HCEC 1CT (cell line): Measurements from ENCODE around the gene CEND1.

ENCODE experiments used
- DNase-seq: peaks from one replicate; pipeline ENCODE4 v3.0.0-alpha.2; 2017

Gene CEND1

GRCh38 chr11:789943-790342 lies at the start of gene CEND1:
Gene CEND1, minus strand, starts transcription at chr11:790090. Its CDS starts 1,514 bp downstream, at chr11:788576.
- DNase-seq: no peak

- DNase-seq: no peak
These were observed 49.4 kb upstream of the CEND1 start for GRCh38 chr11:839280-839623.

- DNase-seq: no peak
These were observed 48.8 kb upstream of the CEND1 start for GRCh38 chr11:838441-839279.

GRCh38 chr11:837990-838307 lies 48.1 kb upstream of the CEND1 start:
- no peak for DNase-seq

GRCh38 chr11:837189-837989 lies 47.5 kb upstream of the CEND1 start:
- no peak for DNase-seq

GRCh38 chr11:836700-837099 lies 46.8 kb upstream of the CEND1 start:
- DNase-seq: no peak

- DNase-seq: no peak
These were observed 46.4 kb upstream of the CEND1 start for GRCh38 chr11:836274-836673.

GRCh38 chr11:834371-835316 lies 44.8 kb upstream of the CEND1 start:
- DNase-seq: peak; percentile 68

- no peak for DNase-seq
These were observed 44.0 kb upstream of the CEND1 start for GRCh38 chr11:833849-834311.

GRCh38 chr11:833114-833791 lies 43.4 kb upstream of the CEND1 start:
- DNase-seq: no peak

- DNase-seq: peak; percentile 51
These were observed 42.7 kb upstream of the CEND1 start, which contains the start of gene CD151 for GRCh38 chr11:832529-833113. Gene CD151, plus strand, starts transcription at chr11:832952. Its CDS starts 3,118 bp downstream, at chr11:836070.

GRCh38 chr11:831961-832528 lies 42.2 kb upstream of the CEND1 start:
- DNase-seq: no peak

GRCh38 chr11:831118-831864 lies 41.4 kb upstream of the CEND1 start:
- no peak for DNase-seq

- DNase-seq: peak; percentile 54
These were observed 40.6 kb upstream of the CEND1 start for GRCh38 chr11:830295-831117.

GRCh38 chr11:829847-830294 lies 40.0 kb upstream of the CEND1 start:
- no peak for DNase-seq

GRCh38 chr11:829176-829846 lies 39.4 kb upstream of the CEND1 start:
- no peak for DNase-seq

GRCh38 chr11:828506-829175 lies 38.8 kb upstream of the CEND1 start:
- no peak for DNase-seq

GRCh38 chr11:827897-828192 lies 38.0 kb upstream of the CEND1 start, which contains the start of gene CRACR2B:
Gene CRACR2B, plus strand, starts transcription at chr11:827919. Its CDS starts 689 bp downstream, at chr11:828608.
- no peak for DNase-seq
